Superior temporal gyrus (tissue), 1 donor: ENCODE results near the gene ANKRD18B.
A peak's percentile ranks its signal among the peaks of the same experiment; 100 is the strongest.
"Not testable (repeated sequence)": the region's sequence is repeated elsewhere in the genome, so short reads cannot be mapped to it uniquely, and the experiment has no call there.

Experiments
- DNase-seq: peaks from one replicate; pipeline ENCODE4 v3.0.0-alpha.2; 2016; ENCODE audit errors: extremely low spot score

Gene ANKRD18B

GRCh38 chr9:33523397-33524305 is at the start of gene ANKRD18B:
Gene ANKRD18B, plus strand, starts transcription at chr9:33524251. Its CDS starts 239 bp downstream, at chr9:33524490.
- not testable (repeated sequence) for DNase-seq

GRCh38 chr9:33475357-33475756 is 48.7 kb upstream of the ANKRD18B start:
- DNase-seq = no peak

GRCh38 chr9:33476503-33476902 is 47.5 kb upstream of the ANKRD18B start:
- DNase-seq = no peak

GRCh38 chr9:33480106-33480505 is 43.9 kb upstream of the ANKRD18B start:
- DNase-seq = no peak

- DNase-seq = no peak
These were observed 43.1 kb upstream of the ANKRD18B start for GRCh38 chr9:33480976-33481375.

- not testable (repeated sequence) for DNase-seq
These were observed 38.7 kb upstream of the ANKRD18B start for GRCh38 chr9:33485312-33485711.

GRCh38 chr9:33489066-33489465 is 35.0 kb upstream of the ANKRD18B start:
- no peak for DNase-seq

- not testable (repeated sequence) for DNase-seq
These were observed 30.2 kb upstream of the ANKRD18B start for GRCh38 chr9:33493819-33494218.

- no peak for DNase-seq
These were observed 25.7 kb upstream of the ANKRD18B start for GRCh38 chr9:33498387-33498786.

GRCh38 chr9:33506626-33507370 is 17.3 kb upstream of the ANKRD18B start:
- DNase-seq = no peak

GRCh38 chr9:33510262-33511183 is 13.5 kb upstream of the ANKRD18B start:
- DNase-seq = peak; percentile 83

- DNase-seq = not testable (repeated sequence)
These were observed 12.9 kb upstream of the ANKRD18B start for GRCh38 chr9:33511184-33511517.

GRCh38 chr9:33512535-33512934 is 11.5 kb upstream of the ANKRD18B start:
- DNase-seq = peak; percentile 71

- DNase-seq = not testable (repeated sequence)
These were observed 8.6 kb upstream of the ANKRD18B start for GRCh38 chr9:33515342-33515995.

GRCh38 chr9:33516397-33516796 is 7.7 kb upstream of the ANKRD18B start:
- DNase-seq = not testable (repeated sequence)

GRCh38 chr9:33517373-33517772 is 6.7 kb upstream of the ANKRD18B start:
- peak; percentile 74 for DNase-seq

GRCh38 chr9:33517934-33518577 is 6.0 kb upstream of the ANKRD18B start:
- DNase-seq = not testable (repeated sequence)

GRCh38 chr9:33521861-33522260 is 2.2 kb upstream of the ANKRD18B start:
- DNase-seq = not testable (repeated sequence)

GRCh38 chr9:33524306-33524947 is 376 bp downstream of the ANKRD18B start:
- no peak for DNase-seq

GRCh38 chr9:33528069-33528468 is 4.0 kb downstream of the ANKRD18B start:
- not testable (repeated sequence) for DNase-seq
